Epithelial cell of prostate (primary cell): Measurements from ENCODE around the gene ADARB2.
"Not testable (repeated sequence)": the region's sequence is repeated elsewhere in the genome, so short reads cannot be mapped to it uniquely, and the experiment has no call there.

Experiments
- DNase-seq: peaks from one replicate; pipeline ENCODE4 v3.0.0-alpha.2; 2011; ENCODE audit warnings: low read depth, low spot score
- H3K27ac ChIP-seq: fragments of 450-650 bp; 2 replicates; pipeline ENCODE4 v1.5.1; 2017; ENCODE audit warnings: mild to moderate bottlenecking

Gene ADARB2

DNA sequence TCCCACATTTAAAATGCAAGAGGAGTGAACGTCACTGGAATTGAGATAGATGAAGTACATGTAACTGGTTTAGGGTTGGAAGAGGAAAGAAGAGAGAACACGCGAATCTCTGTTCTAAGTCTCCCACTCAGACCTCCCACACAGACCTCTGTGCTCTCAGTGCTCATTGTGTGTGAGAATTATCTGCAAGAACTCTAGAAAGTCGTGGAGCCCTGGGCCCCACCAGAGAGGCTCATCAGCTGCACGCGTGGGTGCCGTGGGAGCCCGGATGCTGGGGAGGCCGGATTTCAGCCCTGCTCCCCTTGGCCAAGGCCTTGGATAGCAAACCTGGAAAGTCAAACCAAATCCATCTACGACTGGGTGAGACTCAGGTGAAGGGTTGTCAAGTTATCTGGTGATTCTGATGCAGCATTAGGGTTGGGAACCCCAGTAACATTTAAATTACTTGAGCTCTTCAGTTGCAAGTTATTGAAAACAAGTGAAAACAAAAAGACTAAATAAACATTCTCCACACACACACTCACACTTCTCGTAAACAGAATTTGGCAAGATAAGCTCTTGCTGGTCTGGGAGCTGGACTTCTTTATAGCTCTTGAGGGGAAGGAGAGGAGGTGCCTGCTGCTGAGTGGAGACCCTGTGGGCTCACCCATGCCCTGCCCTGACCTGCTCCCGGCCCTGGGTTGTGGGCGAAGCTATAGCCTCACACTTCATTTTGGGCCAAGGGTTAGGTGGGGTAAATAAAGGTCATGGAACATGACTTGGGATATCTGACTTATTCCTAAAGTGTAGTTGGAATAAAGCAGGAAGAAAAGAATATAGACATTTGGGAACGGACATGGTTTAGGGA, 250.3 kb downstream of the ADARB2 start:
- H3K27ac ChIP-seq = no peak overlapping the region
- no peak for DNase-seq

DNA sequence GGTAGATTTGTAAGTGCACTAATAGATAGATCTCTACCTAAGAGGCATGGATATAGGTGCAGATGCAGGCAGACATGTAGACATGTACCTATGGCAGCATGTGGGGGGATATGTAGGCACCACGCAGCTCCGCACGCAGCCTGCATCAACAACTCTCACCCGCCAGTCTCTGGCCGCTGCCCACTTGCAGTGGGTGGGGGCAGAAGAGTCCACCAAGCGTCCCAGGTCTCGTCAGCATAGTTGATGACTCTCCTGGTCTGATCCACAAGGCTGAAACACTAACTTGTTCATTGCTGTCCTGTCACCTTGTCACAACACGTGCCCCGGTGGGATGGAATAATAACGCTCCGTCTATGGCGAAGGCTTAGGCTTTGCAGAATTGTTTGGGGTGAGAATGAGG, 252.0 kb downstream of the ADARB2 start:
- H3K27ac ChIP-seq = no peak overlapping the region
- DNase-seq = no peak

DNA sequence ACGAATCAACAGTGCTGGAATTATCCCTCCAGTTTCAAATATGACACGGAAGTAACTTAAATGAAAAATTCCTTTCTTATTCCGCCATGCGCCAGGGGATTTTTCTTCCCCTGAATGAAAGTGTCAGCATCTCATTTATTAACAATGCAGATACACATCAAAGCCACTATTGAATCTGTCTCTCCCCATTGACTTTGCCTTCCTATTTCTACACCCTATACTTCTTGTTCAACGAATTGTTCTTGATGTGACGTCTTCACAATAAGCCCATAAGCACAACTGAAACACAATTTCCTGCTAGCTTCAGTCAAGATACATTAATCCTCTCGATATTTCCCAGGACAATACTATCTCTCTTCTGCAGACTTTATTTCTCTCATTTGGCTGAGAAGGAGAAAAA, 253.5 kb downstream of the ADARB2 start:
- H3K27ac ChIP-seq = no peak overlapping the region
- no peak for DNase-seq

DNA sequence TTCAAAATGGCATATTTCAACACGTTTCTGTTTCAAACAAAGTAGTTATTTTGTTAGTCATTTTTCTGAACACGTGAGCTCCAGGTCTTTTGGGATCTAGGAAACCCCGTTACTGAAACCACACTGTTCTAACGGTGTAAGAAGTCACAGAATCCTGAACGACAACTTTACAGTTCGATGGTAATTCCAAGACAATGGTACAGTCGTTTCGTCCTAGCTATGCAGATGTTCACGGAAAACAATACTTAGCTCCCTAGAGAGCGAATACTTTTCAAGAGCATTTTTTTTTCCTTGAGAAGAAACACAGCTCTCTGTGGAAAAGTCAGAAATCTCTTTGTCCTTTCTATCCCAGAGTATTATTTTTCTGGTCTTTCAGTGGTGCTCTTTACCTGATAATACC, 254.1 kb downstream of the ADARB2 start:
- H3K27ac ChIP-seq = no peak overlapping the region
- no peak for DNase-seq

DNA sequence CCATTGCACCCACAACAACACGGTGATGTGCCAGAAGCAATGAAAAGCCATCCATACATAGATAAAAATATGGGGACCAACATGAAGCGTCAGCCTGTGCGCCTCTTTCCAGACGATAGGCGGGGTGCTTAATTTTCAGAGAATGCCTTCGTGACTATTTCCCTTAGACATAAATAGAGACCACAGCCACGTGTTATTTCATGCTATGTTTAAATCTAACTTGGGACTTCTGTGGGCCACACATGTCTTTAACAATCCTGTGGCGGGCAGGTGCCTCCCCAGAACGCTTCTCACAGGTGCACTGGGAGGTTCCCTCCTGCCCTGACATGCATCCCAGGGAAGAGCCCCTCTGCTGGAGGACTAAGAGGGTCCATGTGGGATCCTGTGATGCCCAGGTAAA, 259.7 kb downstream of the ADARB2 start:
- no peak overlapping the region for H3K27ac ChIP-seq
- no peak for DNase-seq

DNA sequence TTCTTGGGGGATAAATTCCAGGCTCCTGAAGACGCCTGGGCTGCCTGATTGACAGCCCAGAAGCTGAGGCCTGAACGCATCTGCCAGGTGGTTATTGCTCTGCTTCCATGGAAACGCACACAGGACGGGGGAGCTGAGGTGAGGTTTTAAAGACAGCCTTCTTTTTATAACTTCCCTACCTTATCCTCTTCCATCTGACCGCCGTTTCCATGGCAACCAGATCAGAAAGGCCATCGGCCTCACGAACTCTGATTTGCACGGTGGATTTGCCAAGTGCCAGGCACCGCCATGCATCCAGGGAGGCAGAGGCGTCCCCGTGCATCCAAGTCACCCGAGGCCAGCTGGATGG, 260.9 kb downstream of the ADARB2 start:
- DNase-seq = no peak

DNA sequence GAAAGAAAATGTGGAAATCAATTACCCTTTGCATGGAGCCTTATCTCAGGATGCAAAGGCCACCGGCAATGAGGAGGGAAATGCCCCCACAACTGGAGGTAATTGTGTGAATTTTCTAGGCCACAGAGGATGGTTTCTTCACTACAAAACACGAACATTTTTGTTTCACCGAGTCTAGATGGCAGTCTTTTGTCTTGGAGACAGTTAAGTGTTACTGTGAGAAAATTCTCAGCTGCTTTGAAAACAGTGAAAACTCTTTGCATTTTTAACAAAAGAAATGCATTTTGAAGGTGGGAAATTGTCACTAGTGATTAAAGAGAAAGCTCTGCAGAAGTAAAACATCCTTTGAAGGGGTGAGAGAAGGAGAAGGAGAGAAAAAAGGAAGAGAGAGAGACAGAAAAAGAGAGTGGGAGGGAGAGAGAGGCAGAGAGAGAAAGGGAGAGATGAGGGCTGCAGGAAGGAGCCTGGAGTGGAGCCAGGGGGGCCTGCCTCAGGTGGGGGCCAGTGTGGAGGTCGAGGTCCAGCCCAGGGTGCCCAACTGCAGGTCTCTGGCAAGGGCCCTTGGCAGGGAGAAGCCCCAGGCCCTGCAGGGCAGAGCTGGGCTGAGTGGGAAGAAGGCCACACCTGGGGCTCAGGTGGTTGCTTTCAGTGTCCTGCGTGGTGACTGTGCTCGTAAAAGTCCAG, 261.4 kb downstream of the ADARB2 start:
- H3K27ac ChIP-seq = no peak overlapping the region
- DNase-seq = no peak

More for the DNA sequence above, 260.9 kb downstream of the ADARB2 start:
- no peak overlapping the region for H3K27ac ChIP-seq

DNA sequence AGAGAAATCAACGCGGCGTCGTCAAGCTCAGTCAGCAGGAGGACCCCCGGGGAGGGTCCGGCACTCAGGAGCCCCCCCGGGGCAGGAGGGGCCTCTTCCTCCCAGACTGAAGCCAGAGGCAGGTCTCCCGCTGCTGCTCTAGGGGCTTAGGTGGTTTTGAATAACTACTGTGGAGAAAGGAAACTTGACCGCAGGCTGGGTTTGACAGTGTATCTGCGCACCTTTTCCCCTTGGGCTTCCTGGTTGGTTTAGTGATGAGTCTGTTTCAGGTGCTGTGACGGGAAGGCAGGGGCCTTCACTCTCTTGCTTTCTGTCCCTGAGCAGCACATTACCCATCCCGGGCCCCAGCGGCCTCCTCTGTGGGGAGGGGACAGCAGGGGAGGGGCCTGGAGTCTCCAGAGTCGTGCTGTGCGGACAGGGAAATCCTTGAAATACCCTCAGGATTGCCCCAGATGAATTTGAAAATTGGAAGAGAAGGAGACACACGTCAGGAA, 262.2 kb downstream of the ADARB2 start:
- no peak overlapping the region for H3K27ac ChIP-seq
- no peak for DNase-seq

DNA sequence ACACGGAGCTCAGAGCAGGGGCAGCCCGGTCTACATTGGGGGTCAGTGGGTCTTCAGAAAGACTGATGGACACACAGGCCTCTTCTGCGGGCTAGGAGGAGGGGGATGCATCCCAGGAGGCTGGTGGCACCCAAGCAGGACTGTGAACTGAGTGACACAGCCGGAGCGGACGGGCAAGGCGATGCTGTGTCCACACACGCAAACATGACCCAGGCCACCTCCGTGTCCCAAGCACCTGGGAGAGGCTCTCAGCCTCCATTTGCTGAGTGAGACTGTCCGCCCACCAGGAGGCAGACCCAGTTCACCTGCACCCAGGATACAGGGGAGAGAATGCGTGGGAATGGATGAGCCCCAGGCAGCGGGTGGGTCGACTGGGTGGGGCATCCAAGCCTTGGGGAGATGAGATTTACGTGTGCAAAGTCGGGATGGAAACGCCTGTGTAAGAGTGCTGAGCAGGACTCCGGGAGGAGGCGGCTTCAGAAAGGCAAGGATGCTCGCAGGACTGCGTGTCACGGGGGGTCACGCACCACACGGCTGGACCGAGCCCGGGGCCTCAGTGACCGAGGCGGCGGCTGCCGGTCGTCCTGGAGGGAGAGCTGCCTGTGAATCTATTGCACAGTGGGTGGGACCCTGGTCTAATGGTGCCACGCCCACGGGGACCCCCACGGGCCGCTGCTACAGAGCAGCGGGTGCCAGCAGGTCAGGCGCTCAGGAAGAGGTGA, 262.8 kb downstream of the ADARB2 start:
- DNase-seq = no peak
- H3K27ac ChIP-seq = no peak overlapping the region

DNA sequence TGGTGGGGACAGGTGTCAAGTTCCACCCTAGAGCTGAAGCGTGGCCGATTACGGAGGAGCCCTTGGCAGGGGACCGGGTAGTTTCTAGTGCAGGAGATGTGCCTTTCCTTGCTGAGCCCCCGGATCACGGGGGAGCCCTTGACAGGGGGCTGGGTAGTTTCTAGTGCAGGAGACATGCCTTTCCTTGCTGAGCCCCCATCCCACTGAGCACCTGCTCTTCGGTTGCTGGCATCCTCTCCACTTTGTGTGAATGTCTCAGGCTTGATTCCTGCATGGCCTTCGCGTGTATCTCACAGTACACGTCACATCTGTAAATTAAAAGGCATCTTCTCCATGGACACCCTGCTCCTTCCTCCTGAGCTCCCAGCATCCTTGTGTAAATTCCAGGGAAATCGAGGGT, 263.5 kb downstream of the ADARB2 start:
- H3K27ac ChIP-seq = no peak overlapping the region

DNA sequence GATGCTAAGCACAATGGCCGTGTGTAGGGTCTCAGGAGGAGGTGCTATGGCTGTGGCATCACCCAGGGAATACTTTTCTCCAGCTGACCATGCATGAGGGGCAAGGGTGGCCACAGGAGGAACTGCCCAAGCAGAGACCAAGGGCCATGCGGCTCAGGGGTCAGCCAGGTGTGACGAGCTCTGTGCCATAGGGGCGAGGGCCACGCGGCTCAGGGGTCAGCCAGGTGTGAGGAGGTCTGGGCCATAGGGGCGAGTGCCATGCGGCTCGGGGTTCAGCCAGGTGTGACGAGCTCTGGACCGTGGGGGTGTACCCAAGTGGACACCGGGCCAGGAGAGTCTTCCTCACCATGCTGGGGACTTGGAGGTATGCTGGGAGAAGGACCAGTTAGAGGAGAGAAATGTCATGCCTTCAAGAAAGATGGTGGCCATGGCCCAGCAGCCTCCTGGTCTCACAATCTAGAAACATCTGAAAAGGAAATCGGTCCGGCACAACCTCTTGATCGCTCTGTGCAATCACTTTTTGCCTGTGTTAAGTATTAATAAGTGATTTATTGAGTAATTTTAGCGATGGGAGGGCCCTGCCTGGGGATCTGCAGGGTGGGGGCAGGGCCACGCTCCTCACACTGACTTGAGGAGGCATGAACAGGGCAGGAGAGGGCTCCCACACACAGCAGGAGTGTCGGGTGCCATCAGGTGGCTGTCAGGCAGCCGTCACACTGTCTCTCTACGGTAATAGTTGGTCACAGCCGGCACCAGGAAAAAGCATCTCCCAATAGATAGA, 265.0 kb downstream of the ADARB2 start:
- DNase-seq = no peak
- no peak overlapping the region for H3K27ac ChIP-seq

More for the DNA sequence above, 263.5 kb downstream of the ADARB2 start:
- DNase-seq = no peak

DNA sequence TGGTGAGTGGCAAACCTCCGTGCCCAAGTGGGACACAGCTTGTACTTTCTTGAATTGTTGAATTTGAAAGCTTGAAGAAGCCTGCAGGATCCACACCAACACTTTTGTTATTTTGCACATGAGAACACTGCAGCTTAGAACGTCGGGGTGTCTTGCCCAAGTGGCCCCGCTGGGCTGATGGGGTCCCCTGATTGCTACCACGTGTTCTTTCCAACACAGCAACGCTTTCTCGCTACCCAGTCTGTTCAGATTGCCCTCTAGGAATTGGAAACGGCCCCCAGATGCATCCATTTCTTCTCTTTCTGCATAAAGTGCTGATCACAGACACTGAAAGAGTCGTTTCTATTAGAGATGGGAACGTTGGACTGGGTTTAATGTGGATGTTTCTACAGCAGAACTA, 268.5 kb downstream of the ADARB2 start:
- no peak for DNase-seq
- no peak overlapping the region for H3K27ac ChIP-seq

DNA sequence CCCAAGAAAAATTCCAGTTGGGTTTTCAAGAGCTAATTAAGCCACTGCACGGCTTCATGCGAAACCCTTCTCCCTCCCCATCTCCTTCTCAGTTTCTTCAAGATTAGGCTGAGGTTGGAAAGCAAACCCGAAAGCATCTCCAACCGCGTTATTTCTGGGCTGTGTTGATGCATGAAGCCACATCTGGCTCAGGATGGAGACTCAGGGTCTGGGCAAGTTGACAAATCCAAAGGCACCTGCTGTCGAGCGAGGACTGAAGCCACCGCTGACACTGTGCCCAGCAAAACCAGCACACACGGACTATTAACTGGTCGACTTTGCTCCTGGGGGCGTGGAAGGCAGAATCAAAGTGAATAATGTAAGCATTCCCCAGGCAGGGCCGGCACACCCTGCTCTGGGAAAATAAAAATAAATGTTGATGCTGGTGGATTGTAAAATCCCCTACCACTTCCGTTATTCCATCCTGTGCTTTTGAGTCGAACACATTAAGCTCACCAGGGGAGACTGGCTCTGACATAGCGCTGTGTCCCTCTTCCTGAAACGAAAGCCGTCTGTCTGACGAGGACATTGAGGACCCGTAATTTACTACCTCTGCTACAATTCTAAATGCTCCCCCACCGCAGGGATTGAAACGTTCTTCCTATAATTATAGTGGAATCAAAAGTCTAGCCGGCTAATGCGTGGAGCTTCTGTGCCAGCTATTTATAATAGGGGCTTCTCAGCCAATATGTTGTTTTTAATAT, 269.8 kb downstream of the ADARB2 start:
- no peak overlapping the region for H3K27ac ChIP-seq
- no peak for DNase-seq

DNA sequence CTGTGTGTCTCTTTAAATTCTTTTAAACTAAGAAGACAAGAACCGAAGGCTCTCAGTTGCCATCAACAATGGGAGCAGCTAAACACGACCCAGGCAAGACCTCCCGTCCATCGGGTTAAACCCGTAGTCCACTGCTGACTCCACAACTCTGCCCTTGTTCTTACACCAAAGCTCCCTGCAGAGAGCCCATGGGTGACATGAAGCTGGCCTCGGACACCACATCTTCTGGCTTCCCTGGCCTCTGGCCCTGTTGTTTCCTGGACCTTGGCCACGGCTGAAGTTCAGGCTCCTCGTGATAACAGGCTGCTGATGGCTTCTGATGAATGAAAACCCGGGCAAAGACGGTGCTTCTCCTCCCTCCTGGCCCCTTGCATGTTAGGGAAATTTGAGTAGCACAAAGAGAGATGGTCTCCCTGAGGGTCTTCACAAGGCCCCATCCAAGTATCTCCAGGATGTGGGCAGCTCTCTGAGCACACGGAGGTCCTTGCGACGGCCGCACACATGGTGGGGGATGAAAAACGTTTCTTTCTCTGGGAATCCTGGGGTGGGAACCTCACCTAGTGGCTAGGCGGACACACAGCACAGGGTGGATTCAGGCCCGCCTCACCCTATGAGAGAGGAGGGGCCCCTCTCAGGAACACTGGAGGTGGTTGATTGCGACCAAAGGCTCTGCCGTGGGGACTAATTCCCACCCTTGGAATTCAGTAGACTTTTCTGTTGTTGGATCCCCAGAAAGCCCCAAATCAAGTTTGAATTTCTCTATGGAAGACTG, 271.1 kb downstream of the ADARB2 start:
- no peak for DNase-seq
- no peak overlapping the region for H3K27ac ChIP-seq

DNA sequence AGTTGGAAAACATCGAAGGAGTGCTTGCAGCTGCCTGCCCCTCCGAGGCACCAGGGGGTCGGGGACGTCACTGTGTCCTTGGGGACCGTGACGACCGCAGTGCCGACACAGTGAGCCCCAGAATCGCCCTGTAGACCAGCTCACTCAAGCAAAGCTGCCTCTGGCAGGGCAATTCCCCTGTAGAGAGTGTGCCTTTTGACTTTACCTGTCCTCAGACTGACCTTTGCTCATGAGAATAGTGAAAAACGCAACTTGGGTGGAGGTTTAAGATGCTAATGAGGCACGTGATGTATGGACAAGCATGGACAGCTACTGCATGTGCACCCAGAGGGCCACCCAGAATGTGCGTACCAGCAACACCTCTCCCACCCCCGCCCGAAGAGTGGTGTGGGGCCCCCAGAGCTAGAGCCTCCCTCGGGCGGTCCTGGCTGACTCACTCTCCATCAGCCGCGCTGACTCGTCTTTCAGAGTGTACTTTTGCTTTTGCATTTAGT, 271.9 kb downstream of the ADARB2 start:
- no peak overlapping the region for H3K27ac ChIP-seq
- DNase-seq = no peak

DNA sequence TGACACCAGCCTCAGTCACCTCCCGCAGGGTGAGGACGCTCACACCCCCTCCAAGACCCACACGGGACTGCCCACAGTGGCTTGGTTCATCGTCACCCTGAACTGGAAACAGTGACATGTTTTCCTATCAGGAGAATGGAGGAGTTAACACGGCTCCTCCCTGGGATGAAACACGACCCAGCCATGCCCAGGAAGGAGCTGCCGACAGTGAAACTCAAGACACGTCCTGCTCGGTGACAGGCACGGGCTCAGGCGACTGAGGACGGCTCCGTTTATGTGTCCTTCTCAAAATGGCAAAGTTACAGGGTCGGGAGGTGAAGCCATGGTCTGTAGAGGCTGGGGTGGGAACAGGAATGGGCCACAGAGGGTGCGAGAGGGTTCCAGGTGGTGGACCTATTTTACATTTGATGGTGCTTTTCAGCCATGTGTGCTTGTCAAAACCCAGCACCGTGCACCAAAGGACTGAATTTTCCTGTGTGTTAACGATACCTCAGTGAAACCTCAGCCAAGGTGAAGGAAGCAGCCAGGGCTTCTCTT, 272.4 kb downstream of the ADARB2 start:
- H3K27ac ChIP-seq = no peak overlapping the region
- no peak for DNase-seq

DNA sequence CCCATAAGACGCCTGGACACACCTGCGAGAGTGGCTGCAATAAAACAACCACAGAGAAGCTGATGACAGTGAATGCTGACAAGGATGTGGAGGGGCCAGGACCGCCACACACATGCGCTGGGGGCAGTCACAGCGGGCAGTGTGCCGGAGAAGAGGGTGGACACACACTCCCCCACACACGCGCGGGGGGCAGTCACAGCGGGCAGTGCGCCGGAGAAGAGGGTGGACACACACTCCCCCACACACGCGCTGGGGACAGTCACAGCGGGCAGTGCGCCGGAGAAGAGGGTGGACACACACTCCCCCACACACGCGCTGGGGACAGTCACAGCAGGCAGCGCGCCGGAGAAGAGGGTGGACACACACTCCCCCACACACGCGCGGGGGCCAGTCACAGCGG, 273.4 kb downstream of the ADARB2 start:
- H3K27ac ChIP-seq, DNase-seq: not testable (repeated sequence)

DNA sequence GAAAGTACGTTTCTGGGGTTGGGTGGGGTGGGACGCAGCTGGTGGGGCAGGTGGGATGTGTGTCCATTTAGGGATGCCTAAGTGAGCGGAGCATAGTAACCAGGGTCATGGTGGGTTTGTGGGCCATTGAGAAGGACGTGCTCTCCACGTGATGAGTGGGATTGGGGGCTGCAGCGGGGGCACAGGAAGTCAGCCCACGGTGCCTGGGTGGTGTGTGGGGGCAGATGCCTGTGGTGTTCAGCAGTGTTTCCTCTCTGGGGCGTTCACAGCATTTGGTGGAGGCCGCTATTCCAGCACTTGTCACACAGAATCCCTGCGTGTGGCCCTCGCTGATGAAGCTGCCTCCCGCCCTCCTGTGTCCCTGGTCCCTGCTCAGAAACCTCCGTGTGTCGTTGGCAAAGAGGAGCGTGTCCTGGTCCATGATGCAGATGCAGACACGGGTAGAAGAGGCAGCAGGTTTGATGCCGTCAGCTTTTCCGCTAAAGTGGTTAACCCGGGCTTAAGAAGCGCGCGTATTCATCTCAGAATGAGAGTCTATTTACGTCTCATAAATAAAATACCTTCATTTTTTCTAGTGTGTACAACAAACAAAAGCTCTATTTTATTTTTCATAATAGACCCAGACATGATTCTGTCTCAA, 274.2 kb downstream of the ADARB2 start:
- DNase-seq = no peak
- H3K27ac ChIP-seq = no peak overlapping the region
